GM19468 (cell line): ENCODE measurements around the gene AMPD2.

Source experiments
- ATAC-seq: cut with Tn5 transposase; IDR thresholded peaks from one replicate; pipeline ENCODE4 v1.9.1; 2021; ENCODE audit warnings: mild to moderate bottlenecking, moderate library complexity, moderate number of reproducible peaks; ENCODE audit not compliant: unreplicated experiment; ENCODE audit errors: extremely low read depth

Gene AMPD2

GRCh38 chr1:109615879-109616278 lies 3.8 kb upstream of the AMPD2 start:
- ATAC-seq = no peak

- ATAC-seq = no peak
Observed at GRCh38 chr1:109616391-109616790, 3.2 kb upstream of the AMPD2 start.

GRCh38 chr1:109617291-109617801 lies 2.3 kb upstream of the AMPD2 start:
- ATAC-seq = no peak

- ATAC-seq = no peak
Observed at GRCh38 chr1:109618661-109619575, 719 bp upstream of the AMPD2 start.

- no peak for ATAC-seq
Observed at GRCh38 chr1:109620401-109620791, 759 bp downstream of the AMPD2 start.

- peak; percentile 74 for ATAC-seq
Observed at GRCh38 chr1:109620841-109621286, 1.2 kb downstream of the AMPD2 start.

GRCh38 chr1:109621379-109622136 lies 1.9 kb downstream of the AMPD2 start:
- no peak for ATAC-seq

GRCh38 chr1:109622137-109622892 lies 2.7 kb downstream of the AMPD2 start:
- ATAC-seq = no peak

GRCh38 chr1:109622895-109623294 lies 3.3 kb downstream of the AMPD2 start:
- ATAC-seq = no peak

GRCh38 chr1:109623601-109624161 lies 4.0 kb downstream of the AMPD2 start:
- no peak for ATAC-seq

GRCh38 chr1:109624201-109625010 lies 4.8 kb downstream of the AMPD2 start:
- no peak for ATAC-seq

GRCh38 chr1:109625176-109625575 lies 5.5 kb downstream of the AMPD2 start:
- no peak for ATAC-seq

GRCh38 chr1:109625601-109626560 lies 6.2 kb downstream of the AMPD2 start:
- no peak for ATAC-seq

GRCh38 chr1:109626682-109627408 lies 7.2 kb downstream of the AMPD2 start:
- ATAC-seq = no peak

- no peak for ATAC-seq
Observed at GRCh38 chr1:109627692-109628399, 8.2 kb downstream of the AMPD2 start.

- no peak for ATAC-seq
Observed at GRCh38 chr1:109628540-109629321, 9.1 kb downstream of the AMPD2 start.
